Measurements from ENCODE around the gene ASGR1. TPM values are rescaled to one million over a fixed set of nuclear protein-coding genes. Genes with fewer than 3 reads are reported as not detected.

ASGR1 gene
- total RNA-seq, 2 experiments from 2014 or later, result 1.1 to 2.2 TPM

DNA sequence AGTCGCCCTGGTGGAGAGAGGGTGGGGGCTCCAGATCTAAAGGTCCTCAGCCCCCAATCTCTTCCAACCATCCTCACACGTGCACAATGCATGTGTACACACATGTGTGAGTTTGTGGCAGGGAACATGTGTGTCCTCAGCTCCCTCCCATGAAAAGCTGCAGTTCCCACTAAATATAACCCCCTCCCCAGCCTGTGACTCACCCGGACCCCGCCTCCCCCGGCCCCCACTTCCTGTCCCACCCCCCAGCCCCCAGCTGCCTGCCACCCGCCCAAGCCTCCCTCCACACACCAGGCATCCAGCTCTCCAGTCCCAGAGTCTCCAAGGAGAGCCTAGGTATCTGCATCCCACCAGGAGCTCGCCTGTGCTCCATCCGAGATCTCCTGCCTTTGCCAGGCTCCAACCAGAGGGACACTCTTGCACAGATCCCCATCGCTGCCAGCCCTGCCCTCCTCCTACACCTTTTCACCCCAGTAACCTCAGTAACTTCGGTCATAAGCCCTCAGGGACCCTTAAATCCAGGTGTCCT lies 36.5 kb upstream of the ASGR1 start:
- H3K4me1 Mint-ChIP-seq, result peaks cover 72% of the 10 kb centered on the region
- H3K9me3 Mint-ChIP-seq (ENCODE audit: low read depth), result no peaks in the 10 kb centered on the region
- peaks cover 5% of the 10 kb centered on the region for H3K36me3 Mint-ChIP-seq (ENCODE audit: low read depth)
- DNase-seq (peak; percentile 32), ATAC-seq (no peak)
- peak overlapping the region; percentile 62 for H3K27ac Mint-ChIP-seq
- peaks cover 5% of the 10 kb centered on the region for H3K27me3 Mint-ChIP-seq
- CTCF ChIA-PET, result no interaction called here
- peak overlapping the region; percentile 81 for H3K4me3 Mint-ChIP-seq
- POLR2A ChIA-PET, result no interaction called here
- intact Hi-C loops (cut with DNase I, micrococcal nuclease), result loop anchor here (2.0 to 10.0 kb wide), 4 partner anchors 37 to 571 kb away; partner anchors contain the start of genes ELP5 (in 1 of the 2), KIAA0753 (in 1 of the 2), TP53 (in 1 of the 2) and TXNDC17 (in 1 of the 2)

DNA sequence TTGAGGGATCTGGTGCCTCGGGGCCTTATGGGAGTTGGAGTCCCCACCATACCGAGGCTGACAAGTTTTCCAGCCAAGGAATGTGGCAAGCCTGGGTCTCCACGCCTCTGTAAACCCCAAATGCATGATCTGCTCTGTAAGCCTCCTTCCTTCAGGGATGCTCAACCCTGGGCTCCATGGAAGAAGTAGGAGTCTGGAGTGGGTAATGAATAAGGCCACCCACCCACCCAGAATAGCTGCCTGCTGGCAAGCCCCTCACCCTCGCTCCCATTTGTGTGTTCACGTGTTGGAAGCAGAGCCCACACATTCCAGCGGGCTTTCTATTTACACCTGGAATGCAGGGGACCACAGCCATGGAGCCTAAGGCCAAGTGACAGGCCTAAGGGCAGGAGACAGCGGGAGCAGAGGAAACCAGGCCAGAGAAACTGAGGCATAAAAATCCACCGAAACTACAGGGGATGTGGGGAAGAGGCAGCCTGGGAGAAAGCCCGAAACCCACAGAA lies 36.0 kb upstream of the ASGR1 start:
- peak overlapping the region; percentile 93 for H3K27ac Mint-ChIP-seq
- H3K4me3 Mint-ChIP-seq, result peak overlapping the region; percentile 81
- ChIA-PET CTCF (interaction anchor here (1.6 to 1.8 kb wide), 2 partner anchors 20 to 169 kb away, joined by 3 to 7 read pairs; no protein-coding TSS in a partner anchor), POLR2A (interaction anchor here (0.6 kb wide), 1 partner anchor 1774 kb away, joined by 4 read pairs; no protein-coding TSS in a partner anchor)
- no peak for DNase-seq
- ATAC-seq, result no peak
- H3K36me3 Mint-ChIP-seq (ENCODE audit: low read depth), result no peaks in the 10 kb centered on the region
- H3K27me3 Mint-ChIP-seq, result peaks cover 5% of the 10 kb centered on the region
- peaks cover 69% of the 10 kb centered on the region for H3K4me1 Mint-ChIP-seq
- no peaks in the 10 kb centered on the region for H3K9me3 Mint-ChIP-seq (ENCODE audit: low read depth)
- intact Hi-C loops (cut with DNase I, micrococcal nuclease), result loop anchor here (2.0 to 10.0 kb wide), 4 partner anchors 38 to 570 kb away; partner anchors contain the start of genes ELP5 (in 1 of the 2), KIAA0753 (in 1 of the 2), TP53 (in 1 of the 2) and TXNDC17 (in 1 of the 2)

DNA sequence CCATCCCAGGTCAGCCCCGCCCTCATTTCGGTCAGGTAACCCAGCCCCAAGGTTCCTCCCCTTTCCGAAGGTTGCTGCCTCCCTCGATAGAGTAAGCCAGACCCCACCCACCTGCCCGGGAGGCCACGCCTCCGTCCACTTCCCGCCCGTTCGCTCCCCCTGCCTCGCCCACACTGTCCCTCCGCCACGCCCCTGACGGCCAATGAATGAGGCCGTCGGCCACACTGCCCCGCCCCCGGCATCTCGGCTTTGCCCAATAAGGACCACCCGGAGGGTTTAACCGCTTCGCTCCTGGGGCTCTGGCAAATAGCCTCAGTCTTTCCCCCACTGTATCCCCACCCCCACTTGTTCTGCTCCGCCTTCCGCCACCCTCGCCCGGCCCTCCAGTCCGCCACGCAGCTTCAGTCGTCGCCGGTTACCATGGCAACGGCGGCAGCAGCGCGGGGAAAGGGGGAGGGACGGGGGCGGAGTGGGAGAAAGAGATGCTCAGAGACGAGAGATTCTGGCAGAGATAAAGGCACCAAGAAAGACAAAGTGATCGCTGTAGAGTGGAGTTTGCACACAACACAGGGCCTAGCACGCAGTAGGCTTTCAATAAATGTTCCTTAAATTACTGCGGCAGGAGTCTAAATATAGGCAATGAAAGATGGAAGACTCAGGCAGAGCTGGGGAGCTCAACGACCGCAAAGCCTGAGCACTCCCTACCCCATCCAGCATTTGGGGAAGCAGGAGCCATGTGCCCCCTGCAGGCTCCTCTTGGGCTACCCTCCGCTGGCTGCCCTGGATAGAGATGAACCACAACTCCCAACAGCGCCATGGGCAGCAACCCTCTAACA lies 35.3 kb upstream of the ASGR1 start:
- Mint-ChIP-seq H3K27ac (peak overlapping the region; percentile 93), H3K4me3 (peak overlapping the region; percentile 81), H3K27me3 (peaks cover 7% of the 10 kb centered on the region), H3K9me3 (ENCODE audit: low read depth) (no peaks in the 10 kb centered on the region), H3K4me1 (peaks cover 71% of the 10 kb centered on the region), H3K36me3 (ENCODE audit: low read depth) (no peaks in the 10 kb centered on the region)
- DNase-seq (peak; percentile 100), ATAC-seq (peak; percentile 82)
- ChIA-PET CTCF (interaction anchor here (0.6 to 1.8 kb wide), 4 partner anchors 10 to 169 kb away, joined by 3 to 7 read pairs (median 3); partner anchors contain the start of gene GABARAP), POLR2A (interaction anchor here (0.5 to 0.6 kb wide), 2 partner anchors 42 to 1773 kb away, joined by 4 read pairs; no protein-coding TSS in a partner anchor)
- intact Hi-C loops (cut with DNase I, micrococcal nuclease), result loop anchor here (1.0 to 10.0 kb wide), 16 partner anchors 9 to 570 kb away; partner anchors contain the start of genes DVL2 (in 2 of the 2), ELP5 (in 2 of the 2), PHF23 (in 2 of the 2) and EIF5A (in 1 of the 2)

DNA sequence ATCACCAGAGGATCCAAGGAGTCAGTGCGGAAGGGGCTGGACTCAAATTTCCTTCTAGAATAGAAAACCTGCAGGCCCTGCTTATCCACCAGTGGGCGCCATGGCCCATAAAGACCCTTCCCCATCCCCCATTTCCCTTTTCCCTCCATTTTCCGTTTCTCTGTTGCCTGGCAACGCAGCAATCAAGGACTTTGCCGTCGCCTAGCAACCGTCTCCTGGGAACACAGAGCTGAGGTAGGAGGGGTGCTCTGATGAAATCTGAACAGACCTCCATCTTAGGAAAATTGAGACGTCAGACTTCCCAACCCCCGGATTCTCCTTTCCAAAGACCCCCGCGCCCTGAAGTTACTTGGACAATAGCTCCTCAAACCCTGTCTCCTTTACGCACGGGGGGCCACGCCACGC lies 34.7 kb upstream of the ASGR1 start:
- Mint-ChIP-seq H3K36me3 (ENCODE audit: low read depth) (no peaks in the 10 kb centered on the region), H3K9me3 (ENCODE audit: low read depth) (no peaks in the 10 kb centered on the region), H3K27ac (peak overlapping the region; percentile 93), H3K27me3 (peaks cover 7% of the 10 kb centered on the region), H3K4me1 (peaks cover 65% of the 10 kb centered on the region), H3K4me3 (peak overlapping the region; percentile 81)
- intact Hi-C loops (cut with DNase I, micrococcal nuclease), result loop anchor here (1.0 to 10.0 kb wide), 16 partner anchors 9 to 569 kb away; partner anchors contain the start of genes DVL2 (in 2 of the 2), ELP5 (in 2 of the 2), PHF23 (in 2 of the 2) and EIF5A (in 1 of the 2)
- POLR2A ChIA-PET, result interaction anchor here (0.5 kb wide), 1 partner anchor 43 kb away, joined by 4 read pairs; no protein-coding TSS in a partner anchor
- DNase-seq (peak; percentile 79), ATAC-seq (peak; percentile 0)
- CTCF ChIA-PET, result interaction anchor here (0.8 to 1.8 kb wide), 3 partner anchors 21 to 168 kb away, joined by 3 to 7 read pairs (median 3); partner anchors contain the start of gene GABARAP

DNA sequence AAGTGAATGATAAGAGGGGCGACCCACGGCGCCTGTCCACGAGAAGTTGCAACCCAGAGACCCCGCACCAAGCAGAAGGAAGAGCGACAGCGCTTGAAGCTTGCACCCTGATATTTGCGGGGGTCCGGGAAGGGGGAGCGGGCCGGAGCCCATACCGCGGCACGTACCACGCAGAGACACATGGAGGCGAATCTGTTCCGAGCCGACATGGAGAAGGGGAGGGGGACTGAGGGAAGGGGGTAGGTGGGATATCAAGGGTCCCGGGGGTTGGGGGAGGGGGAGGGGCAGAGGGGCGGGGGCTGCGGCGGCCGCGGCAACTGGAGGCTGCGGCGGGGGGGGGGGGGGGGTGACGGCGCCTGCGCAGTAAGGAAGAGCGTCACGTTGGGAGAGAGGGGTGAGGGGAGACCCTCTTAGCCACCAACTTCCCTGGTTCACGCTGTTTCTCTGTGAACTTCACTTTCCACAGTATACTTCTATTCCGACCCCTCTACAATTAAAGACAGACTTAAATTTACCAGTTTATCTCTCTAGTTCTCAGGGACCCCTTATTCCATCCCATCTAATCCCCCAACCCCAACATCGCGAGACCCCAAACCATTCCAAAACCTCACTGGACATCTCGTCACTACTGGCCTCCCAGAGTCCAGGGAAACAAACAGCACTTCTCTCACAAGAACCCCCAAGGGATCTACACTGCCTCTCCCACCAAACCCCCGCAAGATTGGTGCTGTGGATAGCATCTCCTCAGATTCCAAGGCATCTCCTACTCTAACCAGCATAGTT lies 32.5 kb upstream of the ASGR1 start:
- DNase-seq (no peak), ATAC-seq (no peak)
- Mint-ChIP-seq H3K27me3 (peaks cover 7% of the 10 kb centered on the region), H3K9me3 (ENCODE audit: low read depth) (no peaks in the 10 kb centered on the region), H3K36me3 (ENCODE audit: low read depth) (no peaks in the 10 kb centered on the region), H3K4me1 (peaks cover 48% of the 10 kb centered on the region), H3K27ac (no peak overlapping the region), H3K4me3 (peak overlapping the region; percentile 20)
- ChIA-PET POLR2A (no interaction called here), CTCF (no interaction called here)
- intact Hi-C loops (cut with DNase I, micrococcal nuclease), result loop anchor here in 1 of 2 experiments (10.0 kb wide), 1 partner anchor 567 kb away; the partner anchor contains the start of genes KIAA0753 and TXNDC17

DNA sequence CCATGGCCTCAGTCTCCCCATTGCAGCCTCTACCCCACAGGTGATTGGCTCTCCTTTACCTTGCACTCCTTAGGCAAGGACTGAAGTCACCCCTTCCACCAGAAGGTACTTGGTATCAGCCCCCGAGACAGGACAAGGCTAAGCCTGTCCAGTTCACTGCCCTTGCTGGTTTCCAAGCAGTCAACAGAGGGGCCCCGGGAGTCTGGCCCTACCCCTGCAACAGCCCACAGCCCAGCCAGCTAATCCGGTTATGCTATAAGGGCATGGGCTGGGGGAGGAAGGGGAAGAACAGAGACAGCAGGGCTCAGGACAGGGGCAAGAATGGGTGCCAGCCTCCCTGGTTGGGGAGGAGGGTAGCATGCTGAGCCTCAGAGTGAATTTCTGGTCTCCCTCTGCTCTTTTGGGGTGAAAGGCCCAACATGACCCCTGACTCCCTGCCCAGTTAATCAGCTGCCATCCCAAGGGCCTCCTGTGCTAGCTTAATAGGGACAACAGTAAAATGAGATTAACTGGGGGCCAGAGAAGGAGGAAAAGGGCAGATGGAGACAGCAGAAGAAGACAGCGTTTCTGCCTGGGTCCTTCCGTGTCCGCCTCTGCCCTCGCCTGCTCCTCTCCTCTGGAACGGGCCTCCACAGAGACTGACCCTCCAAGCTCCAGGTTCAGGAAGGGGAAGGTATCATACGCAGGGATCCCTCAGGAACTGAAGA lies 29.7 kb upstream of the ASGR1 start:
- Mint-ChIP-seq H3K27me3 (peaks cover 7% of the 10 kb centered on the region), H3K36me3 (ENCODE audit: low read depth) (no peaks in the 10 kb centered on the region), H3K4me1 (peaks cover 42% of the 10 kb centered on the region), H3K27ac (no peak overlapping the region), H3K4me3 (no peak overlapping the region), H3K9me3 (ENCODE audit: low read depth) (no peaks in the 10 kb centered on the region)
- POLR2A ChIA-PET, result no interaction called here
- DNase-seq (no peak), ATAC-seq (no peak)
- intact Hi-C loops (cut with DNase I, micrococcal nuclease), result no loop called here
- CTCF ChIA-PET, result no interaction called here

DNA sequence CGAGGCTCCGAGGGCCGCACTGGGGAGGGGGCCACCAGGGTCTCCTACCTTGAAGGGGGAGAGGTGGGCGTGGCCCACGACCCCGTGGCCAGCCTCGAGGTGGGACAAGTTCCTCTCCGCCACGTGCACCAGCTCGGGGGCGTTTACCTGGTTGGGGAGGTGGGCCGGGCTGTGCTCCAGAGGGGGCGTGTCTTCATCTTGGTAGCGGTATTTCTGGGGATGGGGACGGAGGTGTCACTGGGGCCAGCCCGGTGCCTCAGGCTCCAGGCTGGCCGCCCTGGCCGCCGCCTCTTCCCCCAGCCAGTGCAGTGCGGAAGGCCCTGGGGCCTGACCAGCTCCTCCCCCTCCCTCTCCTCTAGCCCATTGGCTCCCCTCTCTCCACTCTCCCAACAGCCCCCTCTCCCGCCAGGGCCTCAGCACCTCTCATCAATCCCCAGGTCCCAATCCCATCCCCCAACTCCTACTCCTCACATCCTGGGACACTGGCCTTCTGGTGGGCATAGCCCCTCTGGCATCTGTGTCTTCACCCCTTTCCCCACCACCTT lies 28.9 kb upstream of the ASGR1 start:
- intact Hi-C loops (cut with DNase I, micrococcal nuclease), result no loop called here
- ChIA-PET CTCF (no interaction called here), POLR2A (no interaction called here)
- H3K4me1 Mint-ChIP-seq, result peaks cover 38% of the 10 kb centered on the region
- H3K4me3 Mint-ChIP-seq, result no peak overlapping the region
- no peaks in the 10 kb centered on the region for H3K36me3 Mint-ChIP-seq (ENCODE audit: low read depth)
- H3K27ac Mint-ChIP-seq, result no peak overlapping the region
- ATAC-seq (no peak), DNase-seq (no peak)
- peaks cover 7% of the 10 kb centered on the region for H3K27me3 Mint-ChIP-seq
- no peaks in the 10 kb centered on the region for H3K9me3 Mint-ChIP-seq (ENCODE audit: low read depth)

DNA sequence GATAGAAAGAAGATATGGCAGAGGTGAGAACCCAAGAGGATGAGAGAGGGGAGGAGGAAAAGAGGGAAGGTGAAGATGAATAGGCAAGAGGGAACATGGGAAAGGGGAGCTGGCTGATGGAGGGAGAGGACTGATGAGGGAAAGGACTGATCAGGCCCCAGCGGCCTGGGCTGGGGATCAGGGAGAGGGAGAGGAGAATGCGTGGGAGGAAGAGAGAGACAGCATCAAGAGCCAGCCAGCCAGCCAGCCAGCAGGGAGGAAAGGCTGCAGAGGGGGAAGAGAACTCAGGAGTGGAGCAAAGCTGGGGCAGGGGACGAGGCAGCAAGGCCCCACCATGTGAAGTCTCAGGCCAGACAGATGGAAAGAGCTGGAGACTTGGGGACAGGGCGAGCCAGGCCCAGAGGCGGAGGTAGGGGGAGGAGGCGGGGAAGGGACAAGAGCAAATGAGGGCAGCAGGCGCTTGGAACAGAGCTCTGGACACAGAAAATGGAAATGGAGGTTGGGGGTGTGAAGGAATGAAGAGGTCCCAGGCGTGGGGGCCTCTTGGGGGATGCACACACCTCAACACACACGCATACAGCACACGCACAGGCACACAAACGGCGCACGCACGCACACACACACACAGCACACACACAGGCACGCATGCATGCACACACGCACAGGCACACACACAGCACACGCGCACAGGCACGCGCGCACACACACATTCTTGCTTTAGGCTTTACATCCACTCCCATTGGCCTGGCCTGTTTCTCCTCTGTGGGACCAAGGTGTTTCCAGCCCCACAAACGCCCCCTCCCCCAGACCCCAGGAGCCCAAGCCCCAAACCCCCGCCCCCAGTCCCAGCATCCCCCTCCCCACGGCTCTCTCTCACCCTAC lies 28.2 kb upstream of the ASGR1 start:
- Mint-ChIP-seq H3K27me3 (peaks cover 7% of the 10 kb centered on the region), H3K4me3 (no peak overlapping the region), H3K36me3 (ENCODE audit: low read depth) (no peaks in the 10 kb centered on the region), H3K27ac (no peak overlapping the region), H3K4me1 (peaks cover 36% of the 10 kb centered on the region), H3K9me3 (ENCODE audit: low read depth) (no peaks in the 10 kb centered on the region)
- DNase-seq, result no peak
- CTCF ChIA-PET, result interaction anchor here (0.5 kb wide), 1 partner anchor 116 kb away, joined by 4 read pairs; no protein-coding TSS in a partner anchor
- no peak for ATAC-seq
- intact Hi-C loops (cut with DNase I, micrococcal nuclease), result no loop called here
- POLR2A ChIA-PET, result interaction anchor here (0.7 kb wide), 1 partner anchor 479 kb away, joined by 3 read pairs; no protein-coding TSS in a partner anchor

DNA sequence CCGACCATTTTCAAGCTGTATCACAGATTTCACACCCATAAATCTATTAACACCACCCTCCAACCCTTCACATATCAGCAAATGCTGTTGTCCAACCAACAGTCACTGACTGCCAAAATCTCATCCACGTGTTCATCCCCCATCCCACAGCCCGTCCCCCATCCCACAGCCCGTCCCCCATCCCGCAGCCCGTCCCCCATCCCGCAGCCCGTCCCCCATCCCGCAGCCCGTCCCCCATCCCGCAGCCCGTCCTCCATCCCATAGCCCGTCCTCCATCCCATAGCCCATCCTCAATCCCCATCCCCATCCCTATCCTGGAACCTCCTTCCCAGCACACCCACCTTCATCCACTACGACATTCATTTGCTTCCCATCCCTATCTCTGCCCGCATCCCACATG lies 26.4 kb upstream of the ASGR1 start:
- peak overlapping the region; percentile 75 for H3K4me3 Mint-ChIP-seq
- H3K27ac Mint-ChIP-seq, result peak overlapping the region; percentile 83
- ChIA-PET CTCF (no interaction called here), POLR2A (no interaction called here)
- peaks cover 2% of the 10 kb centered on the region for H3K27me3 Mint-ChIP-seq
- no peak for DNase-seq
- intact Hi-C loops (cut with DNase I, micrococcal nuclease), result loop anchor here (1.0 kb wide), 4 partner anchors 9 to 182 kb away; partner anchors contain the start of genes BCL6B (in 1 of the 2) and PHF23 (in 1 of the 2)
- no peaks in the 10 kb centered on the region for H3K36me3 Mint-ChIP-seq (ENCODE audit: low read depth)
- peaks cover 28% of the 10 kb centered on the region for H3K4me1 Mint-ChIP-seq
- H3K9me3 Mint-ChIP-seq (ENCODE audit: low read depth), result no peaks in the 10 kb centered on the region
- ATAC-seq, result no peak
